Osteoblast (primary cell): Measurements from ENCODE around the gene VAX1. TPM values are rescaled to one million over a fixed set of nuclear protein-coding genes. Genes with fewer than 3 reads are reported as not detected.

ENCODE experiments used
- DNase-seq: peaks from one replicate; pipeline ENCODE4 v3.0.0; 2011; ENCODE audit warnings: low spot score, mixed read lengths; ENCODE audit not compliant: insufficient read length; ENCODE audit errors: missing footprints
- H2AFZ ChIP-seq: 2 replicates; pipeline ENCODE4 v1.6.0; 2011; ENCODE audit warnings: mild to moderate bottlenecking, low read length
- H3K27ac ChIP-seq: 2 replicates; pipeline ENCODE4 v1.5.1; 2011; ENCODE audit warnings: mild to moderate bottlenecking, low read depth, low read length, moderate library complexity
- H3K27me3 ChIP-seq: 2 replicates; pipeline ENCODE4 v1.6.0; 2012; ENCODE audit warnings: mild to moderate bottlenecking, control low read depth, inconsistent platforms, low read length, moderate library complexity; ENCODE audit not compliant: insufficient read depth
- H3K36me3 ChIP-seq: 2 replicates; pipeline ENCODE4 v1.5.1; 2011; ENCODE audit warnings: mild to moderate bottlenecking, low read length, control low read depth, moderate library complexity; ENCODE audit not compliant: insufficient read depth
- H3K4me1 ChIP-seq: 2 replicates; pipeline ENCODE4 v1.5.1; 2011; ENCODE audit warnings: mild to moderate bottlenecking, low read length, control low read depth, moderate library complexity; ENCODE audit not compliant: insufficient read depth
- H3K4me2 ChIP-seq: 2 replicates; pipeline ENCODE4 v1.6.0; 2011; ENCODE audit warnings: mild to moderate bottlenecking, low read length; ENCODE audit not compliant: insufficient read depth
- H3K4me3 ChIP-seq: fragments of 200-600 bp; sonication (generic); 3 replicates; pipeline ENCODE4 v1.5.1; 2012; ENCODE audit warnings: mild to moderate bottlenecking, low read length, inconsistent platforms; ENCODE audit not compliant: insufficient read depth
- H3K79me2 ChIP-seq: 2 replicates; pipeline ENCODE4 v1.6.0; 2012; ENCODE audit warnings: mild to moderate bottlenecking, low read length, control low read depth, inconsistent platforms; ENCODE audit not compliant: insufficient read depth
- H3K9me3 ChIP-seq: 2 replicates; pipeline ENCODE4 v1.5.1; 2011; ENCODE audit warnings: low read depth, low read length, control low read depth
- H4K20me1 ChIP-seq: 2 replicates; pipeline ENCODE4 v1.6.0; 2012; ENCODE audit warnings: mild to moderate bottlenecking, low read length, control low read depth; ENCODE audit not compliant: insufficient read depth
- total RNA-seq: library from RNA; depleted of rRNA; stranded (reverse); fragments of >200 nt; gene quantifications from 2 replicates; pipeline ENCODE4 v1.2.3, GENCODE V29; 2012
- TF ChIP-seq, protein P1 (sequence below): IDR thresholded peaks from 2 replicates; pipeline ENCODE4 v1.5.1; 2011; ENCODE audit warnings: mild to moderate bottlenecking, low read depth, low read length, moderate library complexity; ENCODE audit errors: extremely low read depth

The VAX1 gene
- total RNA-seq, 1 donor, result not detected

DNA sequence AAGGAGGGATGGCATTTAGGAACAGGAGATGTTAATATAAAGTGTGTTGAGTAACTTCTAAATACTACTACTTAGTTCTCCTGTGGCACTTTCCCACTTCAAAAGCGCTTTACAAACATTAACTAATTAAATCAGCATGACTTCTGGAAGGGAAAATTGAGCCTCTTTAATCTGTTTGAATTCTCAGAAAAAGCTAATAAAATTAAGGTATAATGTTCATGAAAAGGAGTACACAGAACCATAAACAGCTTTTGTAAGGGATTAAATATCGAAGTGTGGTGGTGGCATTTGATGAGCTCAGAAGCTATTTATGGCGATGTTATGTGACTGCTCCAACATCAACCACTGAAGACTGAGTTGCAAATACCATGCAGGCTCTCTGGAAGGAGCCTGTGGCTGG is 10.2 kb upstream of the VAX1 start:
- no peaks in the 10 kb centered on the region for H3K4me1 ChIP-seq
- no peaks in the 10 kb centered on the region for H3K9me3 ChIP-seq
- no peak overlapping the region for H3K27ac ChIP-seq
- no peaks in the 10 kb centered on the region for H4K20me1 ChIP-seq
- TF ChIP-seq, protein P1, sequence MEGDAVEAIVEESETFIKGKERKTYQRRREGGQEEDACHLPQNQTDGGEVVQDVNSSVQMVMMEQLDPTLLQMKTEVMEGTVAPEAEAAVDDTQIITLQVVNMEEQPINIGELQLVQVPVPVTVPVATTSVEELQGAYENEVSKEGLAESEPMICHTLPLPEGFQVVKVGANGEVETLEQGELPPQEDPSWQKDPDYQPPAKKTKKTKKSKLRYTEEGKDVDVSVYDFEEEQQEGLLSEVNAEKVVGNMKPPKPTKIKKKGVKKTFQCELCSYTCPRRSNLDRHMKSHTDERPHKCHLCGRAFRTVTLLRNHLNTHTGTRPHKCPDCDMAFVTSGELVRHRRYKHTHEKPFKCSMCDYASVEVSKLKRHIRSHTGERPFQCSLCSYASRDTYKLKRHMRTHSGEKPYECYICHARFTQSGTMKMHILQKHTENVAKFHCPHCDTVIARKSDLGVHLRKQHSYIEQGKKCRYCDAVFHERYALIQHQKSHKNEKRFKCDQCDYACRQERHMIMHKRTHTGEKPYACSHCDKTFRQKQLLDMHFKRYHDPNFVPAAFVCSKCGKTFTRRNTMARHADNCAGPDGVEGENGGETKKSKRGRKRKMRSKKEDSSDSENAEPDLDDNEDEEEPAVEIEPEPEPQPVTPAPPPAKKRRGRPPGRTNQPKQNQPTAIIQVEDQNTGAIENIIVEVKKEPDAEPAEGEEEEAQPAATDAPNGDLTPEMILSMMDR, result no peak
- no peaks in the 10 kb centered on the region for H3K79me2 ChIP-seq
- no peaks in the 10 kb centered on the region for H3K36me3 ChIP-seq
- peaks cover 1% of the 10 kb centered on the region for H3K27me3 ChIP-seq
- DNase-seq, result no peak
- H2AFZ ChIP-seq, result no peak overlapping the region
- H3K4me2 ChIP-seq, result no peak overlapping the region
- no peak overlapping the region for H3K4me3 ChIP-seq

DNA sequence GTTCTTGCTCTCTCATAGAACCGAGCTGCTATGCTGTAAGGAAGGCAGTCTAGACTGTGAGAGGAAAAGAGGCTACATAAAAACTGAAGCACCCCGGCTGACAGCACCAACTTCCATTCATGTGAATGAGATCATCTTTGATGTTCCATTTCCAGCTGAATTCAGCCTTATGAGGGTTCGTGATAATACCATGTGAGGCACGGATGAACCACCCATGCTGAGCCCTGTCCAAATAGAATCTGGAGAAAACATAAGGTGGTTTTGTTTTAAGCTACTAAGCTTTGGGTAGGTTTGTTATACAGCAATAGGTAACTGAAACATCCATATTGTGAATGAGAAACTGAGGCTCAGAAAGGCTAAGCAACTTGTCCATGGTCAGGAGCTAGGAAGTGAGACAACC is 6.9 kb upstream of the VAX1 start:
- no peaks in the 10 kb centered on the region for H3K36me3 ChIP-seq
- no peak overlapping the region for H2AFZ ChIP-seq
- H3K27ac ChIP-seq, result no peak overlapping the region
- no peaks in the 10 kb centered on the region for H3K79me2 ChIP-seq
- TF ChIP-seq, protein P1, result no peak
- H3K27me3 ChIP-seq, result peaks cover 29% of the 10 kb centered on the region
- no peak overlapping the region for H3K4me3 ChIP-seq
- no peaks in the 10 kb centered on the region for H3K9me3 ChIP-seq
- H3K4me2 ChIP-seq, result no peak overlapping the region
- no peaks in the 10 kb centered on the region for H4K20me1 ChIP-seq
- no peak for DNase-seq
- no peaks in the 10 kb centered on the region for H3K4me1 ChIP-seq

DNA sequence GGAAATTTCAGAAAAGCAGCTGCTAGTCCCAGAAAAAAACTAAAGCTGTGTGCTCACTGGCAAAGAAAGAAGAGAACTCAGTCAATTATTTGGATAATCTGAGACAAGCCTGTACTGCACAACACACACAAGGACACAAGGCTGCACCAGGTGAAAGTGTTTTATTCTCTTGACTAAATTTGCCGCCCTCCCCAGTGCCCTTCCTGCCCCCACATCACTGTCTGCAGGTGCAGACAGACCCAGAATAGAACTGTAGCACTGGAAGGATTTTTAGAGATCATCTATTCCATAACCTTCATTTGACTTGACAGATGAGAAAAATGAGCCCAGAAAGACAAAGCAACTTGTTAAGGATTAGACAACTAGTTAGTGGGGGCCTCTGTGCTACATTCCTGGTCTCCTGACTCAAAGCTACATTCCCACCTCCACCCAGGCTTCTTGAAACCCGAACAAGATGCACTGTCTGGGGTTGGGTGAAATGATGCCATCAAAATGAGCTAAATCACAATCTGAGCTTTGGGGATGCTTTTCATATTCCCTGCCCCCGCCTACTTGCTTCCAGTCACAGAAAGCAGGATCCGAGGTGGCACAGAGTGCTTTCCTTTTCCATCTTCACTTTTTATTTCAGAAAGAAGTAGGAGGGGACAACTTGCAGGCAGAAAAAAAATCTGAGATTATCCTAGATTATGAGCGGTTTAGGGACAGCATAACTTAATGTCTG is 5.2 kb upstream of the VAX1 start:
- Histone ChIP-seq H3K27me3 (peaks cover 44% of the 10 kb centered on the region), H3K4me3 (no peak overlapping the region), H3K4me2 (no peak overlapping the region), H3K79me2 (no peaks in the 10 kb centered on the region), H2AFZ (no peak overlapping the region), H3K9me3 (no peaks in the 10 kb centered on the region), H4K20me1 (no peaks in the 10 kb centered on the region), H3K36me3 (no peaks in the 10 kb centered on the region), H3K27ac (no peak overlapping the region), H3K4me1 (no peaks in the 10 kb centered on the region)
- DNase-seq, result no peak
- TF ChIP-seq, protein P1, result no peak

DNA sequence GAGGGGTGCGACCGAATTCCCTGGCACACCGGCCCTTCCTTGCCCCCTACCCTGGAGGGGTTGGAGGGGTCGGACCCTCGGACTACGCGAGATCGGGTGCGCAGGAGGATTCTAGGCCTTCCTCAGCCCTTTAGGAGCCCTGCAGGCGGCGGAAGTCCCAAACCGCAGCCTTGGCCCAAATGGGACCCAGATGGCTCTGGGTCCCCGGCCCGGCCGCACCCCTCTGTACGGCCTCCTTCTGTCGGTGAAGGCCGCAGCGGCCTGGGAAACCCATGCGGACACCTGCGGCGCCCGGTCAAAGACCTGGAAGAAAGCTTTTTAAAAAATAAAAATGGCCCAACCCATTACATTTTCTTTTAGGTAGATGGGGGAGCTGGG is 2.4 kb upstream of the VAX1 start:
- H3K27me3 ChIP-seq, result peaks cover 70% of the 10 kb centered on the region
- H3K36me3 ChIP-seq, result no peaks in the 10 kb centered on the region
- DNase-seq, result no peak
- H3K79me2 ChIP-seq, result no peaks in the 10 kb centered on the region
- H3K4me2 ChIP-seq, result no peak overlapping the region
- H4K20me1 ChIP-seq, result no peaks in the 10 kb centered on the region
- no peak overlapping the region for H2AFZ ChIP-seq
- no peak overlapping the region for H3K27ac ChIP-seq
- no peaks in the 10 kb centered on the region for H3K4me1 ChIP-seq
- TF ChIP-seq, protein P1, result no peak
- H3K9me3 ChIP-seq, result no peaks in the 10 kb centered on the region
- H3K4me3 ChIP-seq, result no peak overlapping the region
